HG03066 (cell line): Measurements from ENCODE around the gene DPT.

Source experiments
- ATAC-seq: cut with Tn5 transposase; IDR thresholded peaks from one replicate; pipeline ENCODE4 v1.9.1; 2021; ENCODE audit warnings: low read depth; ENCODE audit not compliant: unreplicated experiment

DPT gene

GRCh38 chr1:168673974-168674683 lies 54.9 kb downstream of the DPT start:
- no peak for ATAC-seq

- ATAC-seq: no peak
Observed at GRCh38 chr1:168672278-168672677, 56.7 kb downstream of the DPT start.

GRCh38 chr1:168671782-168672181 lies 57.2 kb downstream of the DPT start:
- ATAC-seq: no peak

- ATAC-seq: no peak
Observed at GRCh38 chr1:168665975-168666374, 63.0 kb downstream of the DPT start.

GRCh38 chr1:168664069-168664834 lies 64.8 kb downstream of the DPT start:
- ATAC-seq: no peak

GRCh38 chr1:168656485-168656884 lies 72.5 kb downstream of the DPT start:
- ATAC-seq: no peak

GRCh38 chr1:168654198-168654915 lies 74.6 kb downstream of the DPT start:
- no peak for ATAC-seq

- ATAC-seq: no peak
Observed at GRCh38 chr1:168653567-168653966, 75.4 kb downstream of the DPT start.

GRCh38 chr1:168645721-168646120 lies 83.3 kb downstream of the DPT start:
- ATAC-seq: no peak
